WTC11 (cell line): ENCODE data around the gene FBF1.

Experiments used
- ZBTB21 ChIP-seq: sonication (generic); formaldehyde crosslinking; IDR thresholded peaks from 2 replicates; pipeline ENCODE4 v1.8.1; 2023; ENCODE audit warnings: mild to moderate bottlenecking, missing genetic modification reagents, borderline replicate concordance
- ZNF423 ChIP-seq: fragments of 250-450 bp; sonication (Bioruptor Pico); IDR thresholded peaks from 2 replicates; pipeline ENCODE4 v2.1.2; 2022; ENCODE audit warnings: mild to moderate bottlenecking, moderate library complexity

DNA sequence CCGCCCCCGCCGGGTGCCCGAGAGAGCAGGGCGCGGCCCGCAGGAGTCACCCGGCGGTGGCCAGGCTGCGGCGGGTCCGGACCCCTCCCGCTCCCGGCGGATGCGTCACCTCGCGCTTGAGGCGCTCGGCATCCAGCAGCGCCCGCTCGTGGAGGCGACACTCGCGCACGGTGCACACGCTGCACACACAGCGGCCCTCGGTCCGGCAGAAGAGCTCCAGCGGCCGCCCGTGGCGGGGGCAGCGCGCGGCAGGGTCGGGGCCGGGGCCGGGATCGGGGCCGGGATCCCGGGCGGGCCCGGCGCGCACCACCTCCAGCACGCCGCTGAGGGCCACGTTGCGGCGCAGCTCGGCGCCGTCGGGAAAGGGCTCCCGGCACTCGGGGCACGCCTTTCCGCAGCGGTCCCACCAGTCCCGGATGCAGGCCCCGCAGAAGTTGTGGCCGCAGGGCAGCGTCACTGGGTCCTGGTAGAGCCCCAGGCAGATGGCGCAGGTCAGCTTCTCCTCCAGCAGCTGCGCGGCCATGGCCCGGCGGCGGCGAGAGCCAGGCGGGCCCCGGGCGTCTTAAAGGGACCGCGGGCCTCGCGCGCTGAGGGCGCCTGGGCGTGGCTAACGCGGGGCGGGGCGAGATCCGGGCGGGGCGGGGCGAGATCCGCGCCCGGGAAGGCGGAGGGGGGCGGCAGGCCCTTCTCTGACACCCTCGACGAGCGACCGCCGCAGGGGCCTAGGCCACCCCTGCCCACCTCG is 44.3 kb downstream of the FBF1 start, which contains the start of gene TRIM65:
- TF ChIP-seq ZNF423 (no peak), ZBTB21 (CRISPR knock-in tag) (no peak)
